GM21576 (cell line): ENCODE measurements around the gene GNAO1.

Source experiments
- ATAC-seq: cut with Tn5 transposase; IDR thresholded peaks from one replicate; pipeline ENCODE4 v1.9.1; 2021; ENCODE audit warnings: mild to moderate bottlenecking, moderate library complexity; ENCODE audit not compliant: unreplicated experiment

Gene GNAO1

GRCh38 chr16:56191156-56191815 lies at the start of gene GNAO1:
Gene GNAO1 (plus strand): TSS chr16:56191489. CDS start chr16:56192236, 747 bp downstream.
- peak; percentile 53 for ATAC-seq

GRCh38 chr16:56143666-56144065 lies 47.6 kb upstream of the GNAO1 start:
- no peak for ATAC-seq

GRCh38 chr16:56145369-56145768 lies 45.9 kb upstream of the GNAO1 start:
- no peak for ATAC-seq

GRCh38 chr16:56151621-56152020 lies 39.7 kb upstream of the GNAO1 start:
- ATAC-seq, result no peak

- no peak for ATAC-seq
Measured at GRCh38 chr16:56161658-56162057, 29.6 kb upstream of the GNAO1 start.

GRCh38 chr16:56163089-56163488 lies 28.2 kb upstream of the GNAO1 start:
- no peak for ATAC-seq

GRCh38 chr16:56163938-56164337 lies 27.4 kb upstream of the GNAO1 start:
- ATAC-seq, result no peak

DNA sequence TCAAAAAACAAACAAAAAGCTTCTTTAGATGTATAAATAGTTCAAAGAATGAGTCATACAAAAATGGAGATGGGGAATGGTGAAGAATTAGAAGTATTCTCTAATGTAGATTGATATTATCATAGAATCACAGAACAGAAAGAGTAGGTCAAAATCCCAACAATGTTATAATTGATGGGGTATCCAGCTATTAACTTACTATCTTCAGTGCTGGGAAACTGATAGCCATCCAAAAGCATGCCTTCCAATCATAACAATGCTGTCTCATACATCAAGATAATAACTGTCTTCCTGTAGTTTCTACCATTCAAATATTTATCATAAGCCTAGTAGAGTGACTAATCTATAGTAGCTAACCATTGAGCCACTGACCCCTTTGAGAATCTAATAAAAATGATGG lies 26.7 kb upstream of the GNAO1 start:
- no peak for ATAC-seq

- no peak for ATAC-seq
Measured at GRCh38 chr16:56174411-56174810, 16.9 kb upstream of the GNAO1 start.

GRCh38 chr16:56181401-56181800 lies 9.9 kb upstream of the GNAO1 start:
- ATAC-seq, result no peak

GRCh38 chr16:56183266-56183665 lies 8.0 kb upstream of the GNAO1 start:
- no peak for ATAC-seq

DNA sequence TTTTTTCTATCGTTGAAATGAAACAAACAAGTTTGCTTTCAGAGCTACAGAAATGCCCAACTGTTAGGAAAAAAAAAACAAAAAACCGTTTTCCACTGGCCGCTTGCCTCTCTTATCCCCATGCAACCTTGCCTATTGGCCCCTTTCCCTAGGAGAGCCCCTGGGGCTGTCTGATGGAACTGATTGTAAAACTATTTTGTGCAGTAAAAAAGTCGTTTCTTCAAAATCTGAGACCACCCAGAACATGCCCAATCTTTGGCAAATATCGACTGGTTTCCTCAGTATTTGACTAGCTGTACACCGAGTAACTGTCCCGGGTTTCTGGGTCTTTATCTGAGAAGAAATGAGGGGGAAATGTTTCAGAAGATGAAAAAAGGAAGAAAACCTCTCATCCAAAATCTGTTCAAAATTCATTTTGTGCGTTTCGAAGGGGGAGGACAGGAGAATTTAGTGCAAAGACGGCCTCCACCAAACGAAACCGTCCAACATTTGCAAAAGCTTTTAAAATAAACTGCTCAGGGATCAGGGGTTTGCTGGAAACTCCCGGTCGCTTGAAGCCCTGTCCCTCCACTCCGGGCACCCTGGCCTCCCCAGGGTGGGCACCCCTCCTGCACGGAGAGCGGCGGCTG lies 1.1 kb upstream of the GNAO1 start:
- no peak for ATAC-seq

GRCh38 chr16:56190677-56191155 lies 573 bp upstream of the GNAO1 start:
- ATAC-seq, result no peak

GRCh38 chr16:56191835-56192634 lies 746 bp downstream of the GNAO1 start:
- no peak for ATAC-seq

DNA sequence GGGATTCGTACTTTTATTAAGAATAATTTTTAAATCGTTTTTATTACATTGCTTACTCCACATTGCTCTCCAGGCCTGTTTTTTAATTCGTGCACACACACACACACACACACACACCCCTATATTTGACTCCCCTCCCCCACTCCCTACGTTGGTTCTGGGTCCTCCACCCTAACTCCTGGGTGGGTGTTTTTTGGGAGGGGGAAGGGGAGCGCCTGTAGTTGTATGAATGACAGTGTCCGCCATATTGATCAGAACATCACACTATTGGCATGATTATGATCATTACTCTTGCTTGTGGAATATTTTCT lies 1.3 kb downstream of the GNAO1 start:
- no peak for ATAC-seq

DNA sequence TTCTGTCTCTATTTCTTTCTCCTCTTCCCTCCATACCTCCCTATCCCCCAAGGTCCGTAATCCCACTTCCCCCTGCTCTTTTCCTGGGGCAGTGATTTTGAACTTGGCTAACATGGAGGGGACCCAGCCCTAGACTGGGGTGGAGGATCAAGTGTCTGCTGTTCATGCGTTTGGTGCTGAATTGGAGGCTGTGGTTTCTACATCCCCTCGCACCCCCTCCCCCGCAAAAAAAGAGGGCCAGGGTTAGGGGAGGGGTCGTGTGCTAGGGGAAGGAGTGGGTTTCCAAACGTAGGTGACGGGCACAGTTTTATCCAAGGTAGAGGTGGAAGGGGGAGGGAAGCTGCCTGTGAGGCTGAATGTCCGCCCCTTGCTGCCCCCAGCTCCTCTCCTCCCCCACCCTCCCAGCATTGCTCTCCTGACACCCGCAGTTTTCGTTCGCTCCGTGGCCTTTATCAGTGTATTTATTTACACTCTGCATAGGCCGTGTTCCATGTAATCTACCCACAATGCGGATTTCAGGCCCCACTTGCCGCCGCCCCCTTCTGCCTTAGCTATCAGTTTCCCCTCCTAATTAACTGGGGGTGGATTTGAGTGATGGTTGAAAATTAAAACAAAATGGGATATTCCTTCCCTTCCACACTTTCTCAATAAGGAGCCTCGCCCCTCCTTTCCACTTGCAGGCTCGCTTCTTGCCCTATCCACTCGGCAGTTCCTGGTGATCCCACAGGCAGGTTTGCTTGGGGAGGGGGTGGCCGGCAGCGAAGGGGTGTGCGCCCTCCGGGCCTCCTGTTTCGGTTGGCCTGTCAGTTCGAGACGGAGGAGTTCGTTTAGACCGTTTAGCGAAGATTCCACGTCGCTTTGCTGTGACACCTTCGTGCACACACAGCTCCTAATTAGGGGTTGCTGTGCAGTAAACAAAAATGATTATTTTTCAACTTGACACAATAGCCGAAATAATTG lies 2.0 kb downstream of the GNAO1 start:
- ATAC-seq, result no peak

DNA sequence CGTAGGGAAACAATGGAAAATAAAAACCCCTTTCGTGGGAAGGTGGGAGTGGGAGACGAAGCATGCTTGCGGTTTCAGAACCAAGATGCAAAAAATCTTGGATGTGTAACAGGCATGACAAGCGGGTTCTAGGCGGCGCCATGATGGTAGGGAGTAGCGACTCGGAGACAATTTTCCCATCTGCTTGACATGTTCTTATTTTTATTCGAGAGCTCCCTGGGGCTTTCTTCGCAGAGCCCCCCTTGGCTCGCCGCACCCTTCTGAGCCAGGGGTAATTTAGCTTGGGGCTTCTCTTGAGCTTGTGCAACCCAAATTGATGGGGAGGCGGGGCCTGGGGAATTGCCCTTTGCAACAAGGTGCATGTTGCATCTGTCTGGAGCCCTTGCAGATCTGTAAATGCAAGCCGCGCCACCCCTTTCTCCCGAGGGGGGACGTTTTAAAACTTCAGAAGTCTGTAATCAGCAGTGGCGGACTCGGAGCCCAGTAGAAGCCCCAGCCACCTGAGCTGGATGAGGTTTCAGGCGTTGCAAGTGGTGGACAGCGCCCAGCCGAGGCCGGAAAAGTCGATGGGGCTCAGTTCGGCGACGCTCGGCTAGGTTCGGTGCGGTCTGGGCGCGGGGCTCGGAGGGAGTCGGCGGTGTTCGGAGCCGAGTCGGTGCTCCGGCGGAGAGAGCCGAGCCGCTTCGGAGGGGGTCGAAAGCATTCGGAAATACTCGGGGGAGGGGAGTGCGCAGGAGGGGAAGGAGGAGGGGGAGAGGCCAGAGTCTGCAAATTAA lies 2.9 kb downstream of the GNAO1 start:
- no peak for ATAC-seq

GRCh38 chr16:56195151-56195550 lies 3.9 kb downstream of the GNAO1 start:
- ATAC-seq, result no peak

DNA sequence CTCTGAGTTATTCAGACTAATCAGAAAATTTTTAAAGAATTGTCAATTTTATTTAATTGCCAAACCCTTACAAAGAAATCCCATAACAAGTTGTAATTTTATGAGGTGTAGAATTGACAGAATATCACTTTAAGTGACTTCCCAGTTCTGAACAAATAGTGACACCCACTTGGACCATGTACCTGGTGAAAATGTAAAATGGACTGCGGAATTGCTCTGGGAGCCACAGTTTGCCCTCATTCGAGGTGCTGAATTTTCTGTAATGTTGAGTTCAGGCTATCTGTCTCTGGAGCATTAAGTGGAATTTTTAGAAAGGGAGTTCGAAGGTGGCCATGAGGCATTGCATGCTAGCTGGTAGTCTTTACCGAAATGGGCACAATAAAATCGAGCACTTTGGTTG lies 5.1 kb downstream of the GNAO1 start:
- ATAC-seq, result no peak
